Right cardiac atrium (tissue), 5 donors: ENCODE results near the gene PTPRF. TPM values are rescaled to one million over a fixed set of nuclear protein-coding genes. Genes with fewer than 3 reads are reported as not detected.

Experiments used
- ATAC-seq, 2 donors: fragments of 200-7000 bp; cut with Tn5 transposase; one replicate each; pipeline versions ENCODE4 v1.8.0 to v1.9.1; 2020; ENCODE audit warnings: moderate library complexity in 2 of 2, mild to moderate bottlenecking in 1 of 2
- DNase-seq, 3 donors: peaks; one replicate each; pipeline ENCODE4 v3.0.0-alpha.2; 2020
- H3K27ac ChIP-seq: one replicate; pipeline ENCODE4 v1.5.1; 2013; ENCODE audit warnings: mild to moderate bottlenecking, low read length, control low read depth, moderate library complexity
- H3K27me3 ChIP-seq: one replicate; pipeline ENCODE4 v1.6.1; 2013; ENCODE audit not compliant: control insufficient read depth, insufficient read depth
- H3K4me1 ChIP-seq: one replicate; pipeline ENCODE4 v1.6.1; 2013; ENCODE audit warnings: low read length; ENCODE audit not compliant: control insufficient read depth, insufficient read depth
- H3K4me3 ChIP-seq: one replicate; pipeline ENCODE4 v1.5.1; 2013; ENCODE audit warnings: low read length, control low read depth
- H3K9me3 ChIP-seq: one replicate; pipeline ENCODE4 v1.6.1; 2013; ENCODE audit warnings: low read length; ENCODE audit not compliant: control insufficient read depth
- WGBS: extraction: QIAGEN DNeasy Blood & Tissue Kit; methylation state at CpG from one replicate; pipeline ENCODE4 v1.1.7; 2013; 5-methylcytosine and 5-hydroxymethylcytosine counted together
- intact Hi-C, 4 donors: fragments of 100-400 bp; cut with DNase I; formaldehyde crosslinking; loops; one replicate each; pipeline versions ENCODE4 v1.11.0 to v1.14.0; 2022 to 2023
- polyA plus RNA-seq: library from polyadenylated mRNA; stranded (reverse); fragments of 200-250 nt; gene quantifications from one replicate; pipeline ENCODE4 v1.2.3, GENCODE V29; 2013
- total RNA-seq, 4 donors: library from RNA; stranded (reverse); fragmentation: NEBNext Ultra II Directional; extraction: Animal tissue kit (Norgen Biotek cat#: 25700); gene quantifications; one replicate each; pipeline ENCODE4 v1.2.1, GENCODE V29; 2021
- donor health status: healthy with polysubstance abuse.
- donor health status: DM: no; HTN: yes; CAD: no.
- donor health status: DM: no; HTN: no; CAD: no.
- donor health status: DM: no; HTN: yes; CAD: no; lungs with severe emphysema.
- donor health status: DM: yes; HTN: yes; CAD: no.

PTPRF gene
- total and polyA plus RNA-seq, 5 donors = 5.1 to 19.7 (median 11.6) TPM

GRCh38 chr1:43586136-43586731 lies 55.6 kb downstream of the PTPRF start:
- ATAC-seq = no peak
- H3K27me3 ChIP-seq = no peaks in the 10 kb centered on the region
- DNase-seq = no peak

GRCh38 chr1:43587001-43587400 lies 56.3 kb downstream of the PTPRF start:
- Histone ChIP-seq H3K27ac (no peak overlapping the region), H3K4me3 (no peak overlapping the region), H3K9me3 (no peaks in the 10 kb centered on the region), H3K27me3 (no peaks in the 10 kb centered on the region), H3K4me1 (no peaks in the 10 kb centered on the region)
- intact Hi-C loops = no loop called here
- 85% methylated on average over 2 of the region's 2 CpGs for WGBS
- ATAC-seq (no peak), DNase-seq (no peak)

More at GRCh38 chr1:43586136-43586731, 55.6 kb downstream of the PTPRF start:
- Histone ChIP-seq H3K27ac (no peak overlapping the region), H3K9me3 (no peaks in the 10 kb centered on the region), H3K4me1 (no peaks in the 10 kb centered on the region), H3K4me3 (no peak overlapping the region)
- 86% methylated on average over 6 of the region's 6 CpGs for WGBS
- intact Hi-C loops = no loop called here

DNA sequence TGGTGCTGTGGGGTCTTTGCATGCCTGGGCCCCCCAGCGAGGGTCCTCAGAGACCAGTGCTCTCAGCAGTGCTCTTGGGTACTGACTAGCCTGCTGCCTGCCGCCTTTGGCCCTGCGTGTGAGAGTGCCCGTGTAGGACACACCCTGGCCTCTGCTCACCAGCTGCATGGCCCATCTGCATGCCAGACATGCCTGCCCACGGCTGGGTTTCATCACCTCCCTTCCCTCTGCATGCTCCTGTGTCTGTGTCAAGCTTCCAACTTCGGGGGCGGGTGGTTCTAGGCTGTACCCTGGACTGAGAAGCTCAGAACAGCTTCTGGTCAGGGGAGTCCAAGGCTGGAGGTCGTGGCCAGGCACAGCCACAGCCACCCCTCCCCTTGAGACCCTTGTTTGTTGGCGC lies 56.9 kb downstream of the PTPRF start:
- ATAC-seq (no peak), DNase-seq (no peak)
- no peak overlapping the region for H3K4me3 ChIP-seq
- WGBS = 65% methylated on average over 9 of the region's 9 CpGs
- H3K27ac ChIP-seq = no peak overlapping the region
- no peaks in the 10 kb centered on the region for H3K9me3 ChIP-seq
- no peaks in the 10 kb centered on the region for H3K27me3 ChIP-seq
- H3K4me1 ChIP-seq = no peaks in the 10 kb centered on the region
- intact Hi-C loops = no loop called here

- Histone ChIP-seq H3K4me1 (no peaks in the 10 kb centered on the region), H3K9me3 (no peaks in the 10 kb centered on the region), H3K4me3 (no peak overlapping the region), H3K27me3 (no peaks in the 10 kb centered on the region), H3K27ac (no peak overlapping the region)
- intact Hi-C loops = no loop called here
- ATAC-seq (no peak), DNase-seq (no peak)
- WGBS = 93% methylated on average over 18 of the region's 18 CpGs
These were observed 57.9 kb downstream of the PTPRF start for GRCh38 chr1:43588592-43588991.

DNA sequence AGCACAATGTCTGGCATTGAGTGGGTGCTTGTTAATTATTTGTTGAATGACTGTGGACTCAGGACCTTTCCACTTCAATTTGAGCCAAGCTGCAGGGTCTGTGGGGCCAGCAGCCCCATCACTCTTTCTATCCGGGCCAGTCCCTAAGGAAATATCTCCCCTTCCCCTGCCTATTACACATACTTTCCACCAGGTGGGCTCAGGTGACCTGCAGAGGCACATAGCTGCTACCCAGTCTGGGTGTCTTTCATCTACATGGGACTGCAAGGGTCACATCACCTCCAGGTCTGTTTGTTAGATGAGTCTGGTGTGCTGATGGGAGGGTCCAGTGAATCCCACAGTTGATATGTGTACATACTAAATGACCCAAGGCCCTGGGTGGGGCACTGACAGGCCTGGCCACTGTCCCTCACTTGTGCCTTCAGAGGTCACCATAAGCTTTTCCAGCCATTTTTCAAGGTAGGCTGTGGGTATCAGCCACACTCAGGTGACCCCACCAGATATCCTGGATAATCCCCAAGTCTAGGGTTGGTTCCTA lies 59.8 kb downstream of the PTPRF start:
- 46% methylated on average over 1 of the region's 1 CpG for WGBS
- Histone ChIP-seq H3K27ac (no peak overlapping the region), H3K9me3 (no peaks in the 10 kb centered on the region), H3K4me3 (no peak overlapping the region), H3K27me3 (no peaks in the 10 kb centered on the region), H3K4me1 (no peaks in the 10 kb centered on the region)
- intact Hi-C loops = no loop called here
- no peak for DNase-seq
- ATAC-seq = no peak

- Histone ChIP-seq H3K4me1 (no peaks in the 10 kb centered on the region), H3K27me3 (no peaks in the 10 kb centered on the region), H3K9me3 (no peaks in the 10 kb centered on the region), H3K4me3 (no peak overlapping the region), H3K27ac (no peak overlapping the region)
- ATAC-seq (no peak), DNase-seq (no peak)
- WGBS = 96% methylated on average over 39 of the region's 39 CpGs
- intact Hi-C loops = no loop called here
These were observed 60.5 kb downstream of the PTPRF start for GRCh38 chr1:43591181-43591580.

GRCh38 chr1:43592051-43592665 lies 61.5 kb downstream of the PTPRF start:
- 90% methylated on average over 11 of the region's 11 CpGs for WGBS
- ATAC-seq (no peak), DNase-seq (no peak)
- H3K9me3 ChIP-seq = no peaks in the 10 kb centered on the region
- no peaks in the 10 kb centered on the region for H3K27me3 ChIP-seq
- no peak overlapping the region for H3K27ac ChIP-seq
- no peak overlapping the region for H3K4me3 ChIP-seq
- intact Hi-C loops = no loop called here
- H3K4me1 ChIP-seq = no peaks in the 10 kb centered on the region

- Histone ChIP-seq H3K9me3 (no peaks in the 10 kb centered on the region), H3K27me3 (no peaks in the 10 kb centered on the region), H3K27ac (no peak overlapping the region), H3K4me1 (no peaks in the 10 kb centered on the region), H3K4me3 (no peak overlapping the region)
- ATAC-seq = no peak
- intact Hi-C loops = no loop called here
- DNase-seq = no peak
- WGBS = 89% methylated on average over 16 of the region's 16 CpGs
These were observed 62.4 kb downstream of the PTPRF start for GRCh38 chr1:43592974-43593683.

GRCh38 chr1:43596579-43596978 lies 65.9 kb downstream of the PTPRF start:
- no peaks in the 10 kb centered on the region for H3K4me1 ChIP-seq
- no peak overlapping the region for H3K27ac ChIP-seq
- intact Hi-C loops = no loop called here
- no peak for ATAC-seq
- DNase-seq = no peak
- H3K27me3 ChIP-seq = no peaks in the 10 kb centered on the region
- H3K9me3 ChIP-seq = no peaks in the 10 kb centered on the region
- no peak overlapping the region for H3K4me3 ChIP-seq
- WGBS = 89% methylated on average over 8 of the region's 8 CpGs

DNA sequence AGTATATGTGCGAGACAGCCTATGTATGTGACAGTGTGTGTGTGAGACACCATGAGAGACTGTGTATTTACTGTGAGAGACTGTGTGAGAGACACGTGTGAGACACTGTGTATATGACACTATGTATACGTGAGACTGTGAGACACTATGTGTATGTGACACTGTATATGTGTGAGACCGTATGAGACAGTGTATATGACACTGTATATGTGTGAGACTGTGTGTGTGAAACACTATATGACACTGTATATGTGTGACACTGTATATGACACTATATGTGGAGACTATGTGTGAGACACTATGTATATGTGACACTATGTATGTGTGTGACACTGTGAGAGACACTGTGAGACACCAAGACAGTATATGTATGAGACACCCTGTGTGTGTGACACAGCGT lies 66.3 kb downstream of the PTPRF start:
- H3K9me3 ChIP-seq = no peaks in the 10 kb centered on the region
- ATAC-seq (no peak), DNase-seq (no peak)
- 90% methylated on average over 5 of the region's 5 CpGs for WGBS
- H3K4me1 ChIP-seq = no peaks in the 10 kb centered on the region
- no peak overlapping the region for H3K4me3 ChIP-seq
- no peak overlapping the region for H3K27ac ChIP-seq
- intact Hi-C loops = no loop called here
- H3K27me3 ChIP-seq = no peaks in the 10 kb centered on the region

GRCh38 chr1:43597721-43598120 lies 67.0 kb downstream of the PTPRF start:
- Histone ChIP-seq H3K27ac (no peak overlapping the region), H3K9me3 (no peaks in the 10 kb centered on the region), H3K27me3 (no peaks in the 10 kb centered on the region), H3K4me1 (no peaks in the 10 kb centered on the region), H3K4me3 (no peak overlapping the region)
- WGBS = 95% methylated on average over 31 of the region's 31 CpGs
- DNase-seq (no peak), ATAC-seq (no peak)
- intact Hi-C loops = no loop called here
